Loucy (cell line): ENCODE results near the gene KLHL25.

ENCODE experiments used
- H2AFZ ChIP-seq: fragments of 200-600 bp; sonication (generic); 2 replicates; pipeline ENCODE4 v1.6.0; 2016; ENCODE audit warnings: antibody characterized with exemption, mild to moderate bottlenecking, low read length, moderate library complexity
- H3F3A ChIP-seq: fragments of 200-600 bp; 2 replicates; pipeline ENCODE4 v1.6.0; 2016; ENCODE audit warnings: antibody characterized with exemption, low read depth, mild to moderate bottlenecking
- H3K27me3 ChIP-seq: fragments of 200-600 bp; sonication (generic); 2 replicates; pipeline ENCODE4 v1.6.1; 2014; ENCODE audit warnings: low read length, mild to moderate bottlenecking; ENCODE audit not compliant: insufficient read depth, poor library complexity, severe bottlenecking
- H3K36me3 ChIP-seq: fragments of 200-600 bp; sonication (generic); 2 replicates; pipeline ENCODE4 v1.6.1; 2016; ENCODE audit warnings: low read length; ENCODE audit not compliant: insufficient read depth
- H3K4me1 ChIP-seq: fragments of 200-600 bp; sonication (generic); 2 replicates; pipeline ENCODE4 v1.5.1; 2014; ENCODE audit warnings: low read length, mild to moderate bottlenecking; ENCODE audit not compliant: insufficient read depth, poor library complexity, severe bottlenecking
- H3K4me2 ChIP-seq: fragments of 200-600 bp; sonication (generic); 2 replicates; pipeline ENCODE4 v1.6.0; 2014; ENCODE audit warnings: antibody characterized with exemption, low read length, low read depth, mild to moderate bottlenecking; ENCODE audit not compliant: poor library complexity, severe bottlenecking
- H3K4me3 ChIP-seq: fragments of 200-600 bp; sonication (generic); 2 replicates; pipeline ENCODE4 v1.5.1; 2014; ENCODE audit warnings: low read length, mild to moderate bottlenecking, mixed read lengths; ENCODE audit not compliant: poor library complexity, severe bottlenecking
- H3K79me2 ChIP-seq: fragments of 200-600 bp; sonication (generic); 2 replicates; pipeline ENCODE4 v1.6.1; 2014; ENCODE audit warnings: low read length; ENCODE audit not compliant: insufficient read depth
- H3K9ac ChIP-seq: fragments of 200-600 bp; sonication (generic); 2 replicates; pipeline ENCODE4 v1.6.0; 2014; ENCODE audit warnings: mild to moderate bottlenecking, low read depth, low read length, moderate library complexity; ENCODE audit not compliant: poor library complexity, severe bottlenecking
- H3K9me2 ChIP-seq: fragments of 200-600 bp; sonication (generic); replicated peaks from 2 replicates; pipeline ENCODE4 v1.6.1; 2016; ENCODE audit warnings: low read depth, low read length, mixed read lengths
- H3K9me3 ChIP-seq: fragments of 200-600 bp; sonication (generic); 2 replicates; pipeline ENCODE4 v1.6.1; 2014; ENCODE audit warnings: mild to moderate bottlenecking, antibody characterized with exemption, low read length, low read depth; ENCODE audit not compliant: insufficient read depth
- H4K20me1 ChIP-seq: fragments of 200-600 bp; sonication (generic); 2 replicates; pipeline ENCODE4 v1.6.0; 2014; ENCODE audit warnings: antibody characterized with exemption, low read length, mild to moderate bottlenecking; ENCODE audit not compliant: insufficient read depth, poor library complexity, severe bottlenecking
- EZH2phosphoT487 ChIP-seq: fragments of 200-600 bp; IDR thresholded peaks from 2 replicates; pipeline ENCODE4 v1.6.1; 2018; ENCODE audit warnings: antibody characterized with exemption, mild to moderate bottlenecking, moderate library complexity, borderline replicate concordance
- TF ChIP-seq, protein P1 (sequence below): fragments of 200-600 bp; sonication (generic); conservative IDR thresholded peaks from 2 replicates; pipeline ENCODE4 v1.5.1; 2014; ENCODE audit warnings: mild to moderate bottlenecking, antibody characterized with exemption, low read length

KLHL25 gene

GRCh38 chr15:85711580-85712192, 83.0 kb downstream of the KLHL25 start:
- no peak overlapping the region for H2AFZ ChIP-seq
- H3K36me3 ChIP-seq, result peaks cover 77% of the 10 kb centered on the region
- TF ChIP-seq, protein P1, sequence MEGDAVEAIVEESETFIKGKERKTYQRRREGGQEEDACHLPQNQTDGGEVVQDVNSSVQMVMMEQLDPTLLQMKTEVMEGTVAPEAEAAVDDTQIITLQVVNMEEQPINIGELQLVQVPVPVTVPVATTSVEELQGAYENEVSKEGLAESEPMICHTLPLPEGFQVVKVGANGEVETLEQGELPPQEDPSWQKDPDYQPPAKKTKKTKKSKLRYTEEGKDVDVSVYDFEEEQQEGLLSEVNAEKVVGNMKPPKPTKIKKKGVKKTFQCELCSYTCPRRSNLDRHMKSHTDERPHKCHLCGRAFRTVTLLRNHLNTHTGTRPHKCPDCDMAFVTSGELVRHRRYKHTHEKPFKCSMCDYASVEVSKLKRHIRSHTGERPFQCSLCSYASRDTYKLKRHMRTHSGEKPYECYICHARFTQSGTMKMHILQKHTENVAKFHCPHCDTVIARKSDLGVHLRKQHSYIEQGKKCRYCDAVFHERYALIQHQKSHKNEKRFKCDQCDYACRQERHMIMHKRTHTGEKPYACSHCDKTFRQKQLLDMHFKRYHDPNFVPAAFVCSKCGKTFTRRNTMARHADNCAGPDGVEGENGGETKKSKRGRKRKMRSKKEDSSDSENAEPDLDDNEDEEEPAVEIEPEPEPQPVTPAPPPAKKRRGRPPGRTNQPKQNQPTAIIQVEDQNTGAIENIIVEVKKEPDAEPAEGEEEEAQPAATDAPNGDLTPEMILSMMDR, result no peak
- TF ChIP-seq EZH2phosphoT487, result no peak
- H3K27me3 ChIP-seq, result no peaks in the 10 kb centered on the region
- H3K4me3 ChIP-seq, result no peak overlapping the region
- no peak overlapping the region for H3K4me2 ChIP-seq
- peaks cover 7% of the 10 kb centered on the region; the same call in 1 of the 2 replicates for H3F3A ChIP-seq
- H3K9me3 ChIP-seq, result no peaks in the 10 kb centered on the region
- H3K9me2 ChIP-seq, result no peaks in the 10 kb centered on the region
- H3K79me2 ChIP-seq, result peaks cover 19% of the 10 kb centered on the region
- no peaks in the 10 kb centered on the region for H4K20me1 ChIP-seq
- H3K4me1 ChIP-seq, result peaks cover 13% of the 10 kb centered on the region
- no peak overlapping the region for H3K9ac ChIP-seq

GRCh38 chr15:85710340-85710842, 84.3 kb downstream of the KLHL25 start:
- peaks cover 24% of the 10 kb centered on the region for H3K4me1 ChIP-seq
- H3K9me3 ChIP-seq, result no peaks in the 10 kb centered on the region
- no peaks in the 10 kb centered on the region for H3K9me2 ChIP-seq
- TF ChIP-seq EZH2phosphoT487, result no peak
- TF ChIP-seq, protein P1, result no peak
- no peak overlapping the region for H2AFZ ChIP-seq
- H3K27me3 ChIP-seq, result no peaks in the 10 kb centered on the region
- no peak overlapping the region for H3K4me3 ChIP-seq
- H3F3A ChIP-seq, result peaks cover 14% of the 10 kb centered on the region; the same call in 1 of the 2 replicates
- H3K9ac ChIP-seq, result no peak overlapping the region
- peaks cover 31% of the 10 kb centered on the region for H3K79me2 ChIP-seq
- H3K4me2 ChIP-seq, result no peak overlapping the region
- peaks cover 64% of the 10 kb centered on the region; the same call in 1 of the 2 replicates for H3K36me3 ChIP-seq
- H4K20me1 ChIP-seq, result no peaks in the 10 kb centered on the region
